Left lung (tissue), 14 donors: ENCODE data around the gene AUTS2. TPM values are rescaled to one million over a fixed set of nuclear protein-coding genes. Genes with fewer than 3 reads are reported as not detected.
A peak's percentile ranks its signal among the peaks of the same experiment; 100 is the strongest.

Experiments
- ATAC-seq: fragments of 200-7000 bp; cut with Tn5 transposase; one replicate; pipeline ENCODE4 v1.9.1; 2020; ENCODE audit warnings: moderate library complexity
- DNase-seq, 4 donors: peaks; one replicate each; pipeline ENCODE4 v3.0.0-alpha.2; 2013 to 2020
- H3K27ac ChIP-seq, 2 donors: fragments of 200-600 bp; sonication (generic) in 1 of 2; one replicate each; pipeline versions ENCODE4 v1.5.0 to v1.8.0; 2020 to 2021
- H3K27me3 ChIP-seq, 2 donors: fragments of 200-600 bp; sonication (generic) in 1 of 2; one replicate each; pipeline versions ENCODE4 v1.5.0 to v1.8.0; 2020 to 2021
- H3K36me3 ChIP-seq, 2 donors: fragments of 200-600 bp; sonication (generic) in 1 of 2; one replicate each; pipeline versions ENCODE4 v1.5.0 to v1.8.0; 2020 to 2021
- H3K4me1 ChIP-seq, 2 donors: fragments of 200-600 bp; one replicate each; pipeline ENCODE4 v1.8.0; 2021
- H3K4me3 ChIP-seq, 2 donors: fragments of 200-600 bp; sonication (generic) in 1 of 2; one replicate each; pipeline versions ENCODE4 v1.5.0 to v1.8.0; 2020 to 2021; ENCODE audit warnings: mild to moderate bottlenecking in 1 of 2
- H3K9me3 ChIP-seq, 2 donors: fragments of 200-600 bp; sonication (generic) in 1 of 2; one replicate each; pipeline versions ENCODE4 v1.5.0 to v1.8.0; 2020 to 2021
- CTCF ChIP-seq, 2 donors: fragments of 200-600 bp; sonication (generic) in 1 of 2; IDR thresholded peaks; one replicate each; pipeline versions ENCODE4 v1.5.0 to v1.8.0; 2021; ENCODE audit warnings: antibody characterized with exemption in 2 of 2
- intact Hi-C, 2 donors: fragments of 100-400 bp; cut with DNase I; formaldehyde crosslinking; loops; one replicate each; pipeline versions ENCODE4 v1.11.2 to v1.14.2; 2022
- long read RNA-seq, 12 donors: library from polyadenylated mRNA in 2 of 12; unstranded in 2 of 12; transcript quantifications; one replicate each; pipeline ENCODE4 v2.0.0 and lab custom pipeline, GENCODE V29; 2019 to 2026
- polyA plus RNA-seq, 6 donors: library from polyadenylated mRNA; unstranded; fragments of 120-200 nt; gene quantifications; one replicate each; pipeline ENCODE4 v1.2.1, GENCODE V29; 2013; ENCODE audit not compliant: insufficient read length in 6 of 6
- total RNA-seq, 2 donors: library from RNA; stranded (reverse); fragmentation: NEBNext Ultra II Directional; extraction: Animal tissue kit (Norgen Biotek cat#: 25700); gene quantifications; one replicate each; pipeline ENCODE4 v1.2.1, GENCODE V29; 2021
- donor health status: DM: no; HTN: yes; CAD: no.
- donor health status: DM: no; HTN: no; CAD: no.

AUTS2 gene
- 10 to 100 TPM; 40.4 to 54.3 TPM for total RNA-seq
- 100 to 1,000 TPM in 4 of 6 donors, 10 to 100 TPM in 2; 95.8 to 119 (median 108) TPM for polyA plus RNA-seq
- long read RNA-seq, donor 1, partial matches to known transcripts = 13 of 21 reads
- long read RNA-seq, donor 1, other reads (novel, unspliced or antisense) = 0 of 21 reads
- long read RNA-seq, donor 2, partial matches to known transcripts = 28 of 30 reads
- long read RNA-seq, donor 2, other reads (novel, unspliced or antisense) = 0 of 30 reads
- long read RNA-seq, donor 3, partial matches to known transcripts = 0 of 2 reads
- long read RNA-seq, donor 3, other reads (novel, unspliced or antisense) = 0 of 2 reads
- long read RNA-seq, donor 4, partial matches to known transcripts = 0 of 2 reads
- long read RNA-seq, donor 4, other reads (novel, unspliced or antisense) = 2 of 2 reads
- long read RNA-seq, donor 5, partial matches to known transcripts = 9 of 10 reads
- long read RNA-seq, donor 5, other reads (novel, unspliced or antisense) = 0 of 10 reads
- long read RNA-seq, donor 6, partial matches to known transcripts = 0 of 2 reads
- long read RNA-seq, donor 6, other reads (novel, unspliced or antisense) = 0 of 2 reads
- long read RNA-seq, donor 7 = 0 reads
- long read RNA-seq, donor 8, partial matches to known transcripts = 11 of 13 reads
- long read RNA-seq, donor 8, other reads (novel, unspliced or antisense) = 0 of 13 reads
- long read RNA-seq, donor 9 = 0 reads
- long read RNA-seq, donor 10, partial matches to known transcripts = 0 of 4 reads
- long read RNA-seq, donor 10, other reads (novel, unspliced or antisense) = 4 of 4 reads
- long read RNA-seq, donor 11, transcript AUTS2-228 (1 exons, 3,273 nt) = major isoform, 7 of 58 reads
- long read RNA-seq, donor 11, partial matches to known transcripts = 47 of 58 reads
- long read RNA-seq, donor 11, other reads (novel, unspliced or antisense) = 0 of 58 reads
- long read RNA-seq, donor 12, partial matches to known transcripts = 0 of 1 reads
- long read RNA-seq, donor 12, other reads (novel, unspliced or antisense) = 0 of 1 reads

GRCh38 chr7:69598081-69598486 is at the start of gene AUTS2:
TSS of gene AUTS2 (plus strand) at chr7:69598475. CDS start at chr7:69599654, 1,179 bp downstream.
- peak; percentile 83 to 97 (median 94) for DNase-seq
- no peaks in the 10 kb centered on the region for H3K9me3 ChIP-seq
- H3K36me3 ChIP-seq = no peaks in the 10 kb centered on the region
- H3K4me1 ChIP-seq = peaks cover 0 to 22% of the 10 kb centered on the region in 2 donors
- H3K27ac ChIP-seq = peak within 1 kb of the TSS; percentile 74 to 77
- intact Hi-C loops = no loop called here
- peak within 1 kb of the TSS; percentile 63 to 75 for H3K4me3 ChIP-seq
- TF ChIP-seq CTCF (IDR thresholded peaks at IDR 0.05) = no peak
- peak; percentile 83 for ATAC-seq
- peaks cover 0 to 55% of the 10 kb centered on the region in 2 donors for H3K27me3 ChIP-seq

GRCh38 chr7:69550991-69551390 is 47.3 kb upstream of the AUTS2 start:
- Histone ChIP-seq H3K4me1 (no peaks in the 10 kb centered on the region), H3K27ac (no peak overlapping the region), H3K9me3 (no peaks in the 10 kb centered on the region), H3K36me3 (no peaks in the 10 kb centered on the region), H3K27me3 (no peaks in the 10 kb centered on the region), H3K4me3 (no peak overlapping the region)
- no peak for TF ChIP-seq CTCF (IDR thresholded peaks at IDR 0.05)
- DNase-seq (no peak), ATAC-seq (no peak)
- intact Hi-C loops = no loop called here

- no peak for ATAC-seq
- Histone ChIP-seq H3K27me3 (no peaks in the 10 kb centered on the region), H3K27ac (no peak overlapping the region), H3K4me1 (no peaks in the 10 kb centered on the region), H3K36me3 (no peaks in the 10 kb centered on the region), H3K9me3 (no peaks in the 10 kb centered on the region), H3K4me3 (no peak overlapping the region)
- intact Hi-C loops = no loop called here
- no peak for TF ChIP-seq CTCF (IDR thresholded peaks at IDR 0.05)
- no peak for DNase-seq
Measured at GRCh38 chr7:69553190-69553589, 45.1 kb upstream of the AUTS2 start.

- no peaks in the 10 kb centered on the region for H3K4me1 ChIP-seq
- ATAC-seq (no peak), DNase-seq (peak in 2 of 4 donors; percentile 10 to 43)
- no peaks in the 10 kb centered on the region for H3K36me3 ChIP-seq
- H3K27me3 ChIP-seq = no peaks in the 10 kb centered on the region
- no peak for TF ChIP-seq CTCF (IDR thresholded peaks at IDR 0.05)
- no peaks in the 10 kb centered on the region for H3K9me3 ChIP-seq
- intact Hi-C loops = no loop called here
- H3K4me3 ChIP-seq = no peak overlapping the region
- no peak overlapping the region for H3K27ac ChIP-seq
Measured at GRCh38 chr7:69561266-69561960, 36.9 kb upstream of the AUTS2 start.
